ENCODE results near the gene TSBP1.
"Not testable (repeated sequence)": the region's sequence is repeated elsewhere in the genome, so short reads cannot be mapped to it uniquely, and the experiment has no call there.

The TSBP1 gene

DNA sequence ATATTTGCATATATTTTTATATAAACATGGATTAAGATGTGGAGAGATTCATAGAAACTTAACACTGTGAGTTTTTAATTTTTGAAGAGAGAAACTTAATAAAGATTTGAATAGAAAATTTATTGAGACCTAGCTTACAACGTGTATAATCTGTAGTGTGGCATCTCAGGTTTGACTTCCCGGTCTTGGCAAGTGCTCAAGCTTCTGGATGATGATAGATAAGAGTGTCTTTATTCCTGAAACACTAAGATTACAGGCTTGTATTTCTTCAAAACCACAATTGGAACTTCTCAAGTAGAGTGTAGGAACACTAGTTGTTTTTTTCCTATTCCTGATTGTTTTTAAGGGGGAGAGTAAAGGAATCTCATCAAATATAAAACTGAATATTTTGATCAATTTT is 83.3 kb downstream of the TSBP1 start:
- DNase-seq = no peak

DNA sequence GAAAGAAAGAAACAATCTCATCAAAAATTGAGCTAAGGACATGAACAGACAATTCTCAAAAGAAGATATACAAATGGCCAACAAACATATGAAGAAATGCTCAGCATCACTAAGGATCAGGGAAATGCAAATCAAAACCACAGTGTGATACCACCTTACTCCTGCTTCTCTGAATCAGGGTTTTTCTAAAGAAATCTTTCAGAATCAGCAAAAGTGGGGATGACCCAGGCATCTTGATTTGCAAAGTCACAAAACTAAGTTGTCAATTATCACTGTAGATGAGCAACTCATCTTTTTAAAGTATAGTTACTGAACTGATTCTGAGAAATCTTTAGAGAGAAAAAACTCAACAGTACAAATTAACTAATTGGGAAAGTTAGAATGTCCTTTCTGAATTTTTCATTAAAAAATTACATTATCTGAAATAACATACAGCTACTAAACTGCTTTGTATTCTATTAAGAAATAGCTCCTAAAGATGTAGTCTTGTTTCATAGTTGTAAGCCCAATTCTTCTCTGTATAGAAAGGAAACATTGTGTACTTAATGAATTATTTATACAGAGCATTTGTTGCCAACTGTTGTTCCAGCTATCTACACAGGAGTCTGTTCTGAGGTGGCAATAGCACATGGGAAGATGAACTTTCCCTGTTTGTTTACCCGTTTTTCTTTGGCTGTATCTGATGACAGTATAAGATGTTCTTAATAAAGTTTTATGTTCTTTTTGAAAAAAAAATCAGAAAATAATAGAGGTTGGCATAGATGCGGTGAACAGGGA is 97.7 kb downstream of the TSBP1 start:
- DNase-seq = not testable (repeated sequence)

DNA sequence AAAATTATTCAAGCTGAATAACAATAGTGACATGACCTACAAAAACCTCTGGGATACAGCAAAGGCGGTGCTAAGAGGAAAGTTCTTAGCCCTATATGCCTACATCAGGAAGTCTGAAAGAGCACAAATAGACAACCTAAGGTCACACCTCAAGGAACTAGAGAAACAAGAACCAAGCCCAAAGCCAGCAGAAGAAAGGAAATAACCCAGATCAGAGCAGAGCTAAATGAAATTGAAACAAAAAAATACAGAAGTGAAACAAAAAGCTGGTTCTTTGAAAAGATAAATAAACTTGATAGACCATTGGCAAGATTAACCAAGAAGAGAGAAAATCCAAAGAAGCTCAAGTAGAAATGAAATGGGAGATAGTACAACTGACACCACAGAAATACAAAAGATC is 100.3 kb downstream of the TSBP1 start:
- peak; percentile 11 to 59 (median 43) for DNase-seq

DNA sequence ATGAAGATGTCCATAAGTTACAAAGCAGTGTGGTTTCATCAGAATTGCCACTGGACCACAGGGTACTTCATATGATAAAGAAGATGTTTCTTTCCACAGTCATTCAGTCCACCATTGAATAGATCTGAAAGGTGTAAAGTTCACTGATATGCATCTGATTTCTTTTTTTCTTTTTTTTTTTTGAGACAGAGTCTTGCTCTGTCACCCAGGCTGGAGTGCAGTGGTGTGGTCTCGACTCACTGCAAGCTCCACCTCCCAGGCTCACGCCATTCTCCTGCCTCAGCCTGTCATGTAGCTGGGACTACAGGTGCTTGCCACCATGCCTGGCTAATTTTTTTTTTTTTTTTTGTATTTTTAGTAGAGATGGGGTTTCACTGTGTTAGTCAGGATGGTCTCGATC is 103.2 kb downstream of the TSBP1 start:
- not testable (repeated sequence) for DNase-seq

DNA sequence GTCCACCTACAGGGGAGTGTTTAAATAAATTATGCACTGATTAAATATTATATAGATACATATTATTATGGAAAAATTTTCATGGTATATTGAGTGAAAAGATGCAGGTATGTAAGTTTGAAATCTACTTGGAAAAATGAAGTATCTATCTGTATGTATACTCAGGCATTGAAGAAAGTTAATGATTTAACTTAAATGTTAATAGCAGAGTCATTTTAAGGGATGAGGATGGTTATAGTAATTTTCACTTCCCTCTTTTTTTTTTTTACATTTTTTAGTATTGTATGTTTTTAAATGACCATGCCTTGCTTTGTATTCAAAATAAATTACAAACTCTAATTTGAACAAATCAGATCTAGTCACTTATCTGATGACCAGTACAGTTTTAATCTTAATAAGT is 104.7 kb downstream of the TSBP1 start:
- DNase-seq = peak in 1 of 4 experiments; percentile 14

DNA sequence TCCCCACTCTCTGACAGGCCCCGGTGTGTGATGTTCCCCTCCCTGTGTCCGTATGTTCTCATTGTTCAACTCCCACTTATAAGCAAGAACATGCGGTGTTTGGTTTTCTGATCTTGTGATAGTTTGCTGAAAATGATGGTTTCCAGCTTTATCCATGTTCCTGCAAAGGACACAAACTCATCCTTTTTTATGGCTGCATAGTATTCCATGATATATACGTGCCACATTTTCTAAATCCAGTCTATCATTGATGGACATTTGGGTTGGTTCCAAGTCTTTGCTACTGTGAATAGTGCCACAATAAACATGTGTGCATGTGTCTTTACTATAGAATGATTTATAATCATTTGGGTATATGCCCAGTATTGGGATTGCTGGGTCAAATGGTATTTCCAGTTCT is 114.4 kb downstream of the TSBP1 start:
- not testable (repeated sequence) for DNase-seq

DNA sequence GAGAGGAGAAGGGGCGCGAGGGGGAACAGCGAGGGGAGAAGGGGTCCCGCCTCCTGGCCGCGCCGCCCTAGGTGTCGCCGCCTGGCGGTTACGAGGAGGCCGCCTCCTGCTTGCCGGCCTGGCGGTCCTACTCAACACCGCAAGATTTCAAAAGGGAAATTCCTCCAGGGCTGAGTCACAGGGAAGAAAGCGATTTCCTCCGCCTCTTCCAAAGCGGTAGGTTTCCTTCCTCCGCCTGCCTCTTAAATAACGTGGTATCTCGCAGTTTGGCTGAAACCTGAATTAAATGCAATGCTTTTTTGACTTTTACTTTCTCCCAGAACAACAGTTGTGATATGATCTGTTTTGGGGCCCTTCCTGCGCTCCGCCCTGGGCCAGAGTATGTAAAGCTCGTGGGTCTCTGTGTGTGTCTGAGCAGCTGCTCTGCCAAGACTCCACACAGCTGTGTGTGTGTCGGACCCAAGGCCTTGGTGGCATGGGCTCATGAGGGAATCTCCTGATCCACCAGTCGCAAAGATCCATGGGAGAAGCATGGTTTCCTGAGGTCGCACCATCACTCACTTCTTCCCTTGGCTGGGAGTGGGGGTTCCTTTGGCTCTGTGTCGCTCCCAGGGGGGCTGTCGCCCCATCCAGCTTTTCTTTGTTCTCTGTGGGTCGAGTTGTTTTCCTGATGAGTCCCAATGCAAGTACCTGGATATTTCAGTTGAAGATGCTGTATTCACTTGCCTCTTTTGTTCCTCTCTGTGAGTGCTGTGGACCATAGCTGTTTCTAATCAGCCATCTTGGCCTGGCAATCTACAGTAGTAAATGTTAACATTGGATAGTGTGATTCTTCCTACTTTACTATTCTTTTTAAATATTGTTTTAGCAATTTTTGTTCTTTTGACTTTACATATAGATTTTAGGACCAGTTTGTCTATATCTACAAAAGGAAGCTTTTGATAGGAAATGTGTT is 116.2 kb downstream of the TSBP1 start:
- DNase-seq = peak; percentile 78 to 91 (median 86)

DNA sequence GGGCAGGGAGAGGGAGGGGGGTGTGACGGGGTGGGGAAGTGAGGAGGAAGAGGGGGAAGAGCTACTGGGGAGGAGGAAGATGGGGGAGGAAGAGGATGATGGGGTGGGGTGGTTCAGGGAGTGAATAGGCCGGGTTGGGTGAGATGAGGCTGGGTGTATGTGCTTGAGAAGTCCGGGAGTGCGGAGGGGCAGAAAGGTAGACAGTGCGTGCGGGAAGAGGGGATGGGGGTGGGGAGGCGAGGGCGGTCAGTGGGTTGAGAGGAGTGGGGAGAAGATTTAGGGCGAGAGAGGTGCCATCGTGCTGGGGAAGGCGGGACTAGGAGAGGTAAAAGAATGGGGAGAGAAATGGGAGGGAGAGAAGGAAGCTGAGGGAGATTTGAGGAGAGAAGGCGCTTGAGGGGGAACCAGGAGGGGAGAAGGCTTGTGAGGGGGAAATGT is 116.9 kb downstream of the TSBP1 start:
- DNase-seq = no peak

DNA sequence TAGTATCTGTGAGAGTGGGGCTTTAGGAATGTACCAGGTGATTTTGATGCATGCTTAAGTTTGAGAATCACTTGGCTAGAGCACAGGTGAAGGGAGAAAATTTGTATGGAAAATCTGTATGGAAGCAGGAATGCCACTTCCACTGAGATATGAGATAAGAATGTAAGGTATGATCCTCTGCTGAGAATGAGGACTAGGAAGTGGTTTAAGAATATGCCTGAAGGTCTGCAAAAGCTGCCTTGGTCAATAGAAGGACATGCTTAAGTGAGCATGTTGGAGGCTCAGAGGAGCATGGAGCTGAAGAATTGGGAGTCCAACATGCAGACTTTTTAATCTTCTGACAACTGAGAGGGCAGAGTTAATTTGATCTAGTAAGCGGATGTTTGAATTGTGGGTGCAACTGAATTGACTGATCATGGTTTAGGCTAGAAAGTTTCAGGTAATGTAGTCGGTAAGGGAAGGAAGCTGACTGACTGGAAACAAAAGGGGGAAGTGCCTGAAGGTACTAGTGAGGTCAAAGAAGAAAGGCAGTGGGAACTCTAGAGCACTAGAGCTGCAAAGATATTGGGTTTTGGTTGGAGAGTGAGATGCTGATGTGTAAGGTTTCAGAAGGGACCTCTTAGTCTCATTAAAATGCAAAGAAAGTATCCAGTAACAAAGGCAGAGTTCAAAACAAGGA is 119.2 kb downstream of the TSBP1 start:
- DNase-seq = peak in 1 of 4 experiments; percentile 6

DNA sequence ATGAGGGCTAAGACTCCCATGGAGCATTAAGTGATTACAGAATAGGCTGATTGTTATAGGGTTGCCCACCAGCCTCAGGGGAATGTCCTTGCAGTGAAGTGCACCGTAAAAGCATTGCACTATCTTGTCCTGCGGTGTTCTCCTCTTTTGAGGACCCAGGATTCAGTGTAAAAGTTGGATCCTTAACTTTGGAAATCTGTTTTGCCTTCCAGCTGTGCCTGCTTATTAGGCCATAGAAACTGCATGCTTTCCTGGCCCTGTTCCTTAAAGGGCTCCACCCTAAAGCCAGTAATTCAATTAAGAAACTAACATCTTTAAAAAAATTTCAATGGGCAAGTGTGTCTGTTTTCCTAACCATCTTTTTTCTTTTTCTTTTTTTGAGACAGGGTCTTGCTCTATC is 122.4 kb downstream of the TSBP1 start:
- DNase-seq = no peak

DNA sequence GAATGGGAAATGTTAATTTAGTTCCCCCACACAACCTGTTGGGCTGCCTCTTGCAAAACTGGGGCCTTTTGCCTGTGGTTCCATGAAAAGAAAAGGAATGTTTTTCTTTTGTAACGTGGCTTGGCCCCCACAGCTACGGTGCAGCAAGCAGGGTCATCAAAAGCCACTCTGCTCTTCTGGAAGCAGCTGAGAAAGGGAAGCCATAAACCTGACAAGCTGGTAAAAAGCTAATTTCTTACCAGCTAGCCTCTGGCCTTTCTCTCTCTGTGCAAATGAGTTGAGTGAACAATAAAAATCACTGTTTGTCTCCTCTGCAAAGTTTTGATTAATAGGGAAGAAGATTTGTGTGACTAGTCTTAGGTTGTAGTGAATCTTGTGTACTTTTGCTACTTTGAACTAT is 124.3 kb downstream of the TSBP1 start:
- DNase-seq = no peak

DNA sequence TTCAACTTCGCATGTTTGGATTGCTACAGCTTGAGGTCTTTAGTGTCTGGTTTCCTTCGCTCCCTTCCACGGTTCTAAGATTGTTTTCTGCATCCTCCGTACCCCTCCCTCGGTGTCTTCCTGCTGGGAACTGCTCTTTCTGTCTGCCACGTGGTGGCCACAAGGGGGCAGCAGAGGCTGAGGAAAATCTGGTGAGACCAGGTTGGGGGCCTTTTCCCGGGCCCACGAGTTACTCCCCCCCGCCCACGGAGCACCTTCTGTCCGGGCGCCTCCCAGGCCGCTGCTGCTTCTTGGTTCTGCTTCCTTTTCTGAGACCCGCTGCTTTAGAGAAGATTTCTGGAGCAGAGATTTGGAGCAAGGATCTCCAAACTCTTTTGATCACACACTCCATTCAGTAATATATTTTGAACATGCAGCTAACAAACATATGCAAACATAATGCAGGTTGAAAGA is 126.7 kb downstream of the TSBP1 start:
- DNase-seq = peak; percentile 84 to 90 (median 86)

DNA sequence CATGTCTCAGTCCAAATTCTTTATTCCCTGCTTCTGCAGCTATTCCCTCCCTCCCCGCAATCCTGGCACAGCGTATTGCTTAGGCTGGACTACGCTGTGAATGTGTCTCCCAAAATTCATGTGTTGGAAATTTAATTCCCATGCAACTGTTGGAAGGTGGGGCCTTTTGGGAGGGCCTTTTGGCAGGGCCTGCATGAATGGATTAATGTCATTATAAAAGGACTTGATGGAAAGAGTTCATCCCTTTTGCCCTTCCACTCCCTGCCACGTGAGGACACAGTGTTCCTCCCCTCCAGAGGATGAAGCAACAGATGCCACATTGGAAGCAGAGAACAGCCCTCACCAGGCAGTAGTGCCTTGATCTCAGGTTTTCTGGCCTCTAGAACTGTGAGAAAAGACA is 127.4 kb downstream of the TSBP1 start:
- peak in 1 of 4 experiments; percentile 11 for DNase-seq

All from suppressor macrophage (primary cell).